Lung (tissue), 12 donors: Measurements from ENCODE around the gene HCAR1. TPM values are rescaled to one million over a fixed set of nuclear protein-coding genes. Genes with fewer than 3 reads are reported as not detected.
A peak's percentile ranks its signal among the peaks of the same experiment; 100 is the strongest.
"Not testable (repeated sequence)": the region's sequence is repeated elsewhere in the genome, so short reads cannot be mapped to it uniquely, and the experiment has no call there.

ENCODE experiments used
- ATAC-seq: fragments of 200-7000 bp; cut with Tn5 transposase; one replicate; pipeline ENCODE4 v1.9.1; 2020; ENCODE audit warnings: moderate number of reproducible peaks; ENCODE audit not compliant: insufficient read depth, low FRiP score
- DNase-seq, 3 donors: peaks; one replicate each; pipeline ENCODE4 v3.0.0-alpha.2; 2013 to 2017
- H3K27ac ChIP-seq, 2 donors: one replicate each; pipeline ENCODE4 v1.5.1; 2013; ENCODE audit warnings: mild to moderate bottlenecking in 2 of 2, moderate library complexity in 2 of 2, control low read depth in 1 of 2, inconsistent platforms in 1 of 2, low read depth in 1 of 2, low read length in 1 of 2
- H3K27me3 ChIP-seq, 3 donors: one replicate each; pipeline ENCODE4 v1.5.1; 2013; ENCODE audit warnings: low read length in 2 of 3; ENCODE audit not compliant: control insufficient read depth in 3 of 3, insufficient read depth in 3 of 3
- H3K36me3 ChIP-seq, 4 donors: one replicate each; pipeline ENCODE4 v1.5.1; 2013; ENCODE audit warnings: low read length in 4 of 4, mild to moderate bottlenecking in 1 of 4, moderate library complexity in 1 of 4; ENCODE audit not compliant: control insufficient read depth in 4 of 4, insufficient read depth in 4 of 4
- H3K4me1 ChIP-seq, 5 donors: one replicate each; pipeline ENCODE4 v1.5.1; 2013; ENCODE audit warnings: low read length in 5 of 5, mild to moderate bottlenecking in 2 of 5, moderate library complexity in 1 of 5; ENCODE audit not compliant: control insufficient read depth in 5 of 5, insufficient read depth in 5 of 5
- H3K4me3 ChIP-seq: one replicate; pipeline ENCODE4 v1.5.1; 2013; ENCODE audit warnings: mild to moderate bottlenecking, control low read depth, moderate library complexity
- H3K9ac ChIP-seq, 2 donors: one replicate each; pipeline ENCODE4 v1.5.1; 2013; ENCODE audit warnings: low read length in 2 of 2, control low read depth in 1 of 2; ENCODE audit not compliant: insufficient read depth in 1 of 2
- H3K9me3 ChIP-seq, 4 donors: one replicate each; pipeline ENCODE4 v1.5.1; 2013; ENCODE audit warnings: low read length in 3 of 4, mild to moderate bottlenecking in 1 of 4, moderate library complexity in 1 of 4; ENCODE audit not compliant: control insufficient read depth in 4 of 4, insufficient read depth in 3 of 4
- WGBS, 2 donors: extraction: QIAGEN DNeasy Blood & Tissue Kit; methylation state at CpG; one replicate each; pipeline ENCODE4 v1.1.7; 2013; 5-methylcytosine and 5-hydroxymethylcytosine counted together
- polyA plus RNA-seq, 2 donors: library from polyadenylated mRNA; stranded (reverse); fragments of 200-250 nt; gene quantifications; one replicate each; pipeline ENCODE4 v1.2.1, GENCODE V29; 2013
- total RNA-seq, 2 donors: library from RNA; depleted of rRNA in 1 of 2; stranded (reverse); fragments of >200 nt in 1 of 2; gene quantifications; one replicate each; pipeline ENCODE4 v1.2.1, GENCODE V29; 2014 to 2021
- TF ChIP-seq, protein P1 (sequence below): IDR thresholded peaks from 2 replicates; pipeline ENCODE4 v1.5.1; 2012; ENCODE audit warnings: mild to moderate bottlenecking; ENCODE audit errors: control extremely low read depth, extremely low read depth
- donor health status: control.
- donor health status: control.
- donor health status: Bipolar disorder and iron deficiency.
- donor health status: healthy.
- donor health status: DM: yes; HTN: yes; CAD: no.

HCAR1 gene
- total and polyA plus RNA-seq, 4 donors: 0.29 to 2.2 (median 0.34) TPM

DNA sequence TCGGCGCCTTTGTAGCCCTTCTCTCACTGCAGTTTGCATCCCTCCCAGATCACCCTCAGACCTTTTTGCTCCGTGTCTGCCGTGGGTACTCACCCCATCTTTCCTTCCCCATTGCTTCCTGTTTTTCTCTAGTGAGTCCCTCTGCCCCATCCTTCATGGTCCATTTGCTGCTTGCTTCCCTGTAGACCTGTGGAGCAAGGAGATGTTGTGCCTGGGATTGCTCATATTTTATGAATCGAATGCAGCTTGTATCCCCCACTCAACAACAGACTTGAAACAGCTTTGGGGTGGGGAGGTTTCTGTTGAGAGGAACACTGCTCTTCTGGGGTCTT, 22.6 kb upstream of the HCAR1 start:
- H3K36me3 ChIP-seq: peaks cover 5 to 29% (median 15%) of the 10 kb centered on the region in 4 donors
- no peak for DNase-seq
- 8 to 13% methylated on average over 5 of the region's 5 CpGs for WGBS, 2 donors
- H3K9me3 ChIP-seq: no peaks in the 10 kb centered on the region
- H3K4me1 ChIP-seq: peaks cover 0 to 8% (median 3%) of the 10 kb centered on the region in 5 donors
- H3K9ac ChIP-seq: peak overlapping the region; percentile 90 to 94
- TF ChIP-seq, protein P1, sequence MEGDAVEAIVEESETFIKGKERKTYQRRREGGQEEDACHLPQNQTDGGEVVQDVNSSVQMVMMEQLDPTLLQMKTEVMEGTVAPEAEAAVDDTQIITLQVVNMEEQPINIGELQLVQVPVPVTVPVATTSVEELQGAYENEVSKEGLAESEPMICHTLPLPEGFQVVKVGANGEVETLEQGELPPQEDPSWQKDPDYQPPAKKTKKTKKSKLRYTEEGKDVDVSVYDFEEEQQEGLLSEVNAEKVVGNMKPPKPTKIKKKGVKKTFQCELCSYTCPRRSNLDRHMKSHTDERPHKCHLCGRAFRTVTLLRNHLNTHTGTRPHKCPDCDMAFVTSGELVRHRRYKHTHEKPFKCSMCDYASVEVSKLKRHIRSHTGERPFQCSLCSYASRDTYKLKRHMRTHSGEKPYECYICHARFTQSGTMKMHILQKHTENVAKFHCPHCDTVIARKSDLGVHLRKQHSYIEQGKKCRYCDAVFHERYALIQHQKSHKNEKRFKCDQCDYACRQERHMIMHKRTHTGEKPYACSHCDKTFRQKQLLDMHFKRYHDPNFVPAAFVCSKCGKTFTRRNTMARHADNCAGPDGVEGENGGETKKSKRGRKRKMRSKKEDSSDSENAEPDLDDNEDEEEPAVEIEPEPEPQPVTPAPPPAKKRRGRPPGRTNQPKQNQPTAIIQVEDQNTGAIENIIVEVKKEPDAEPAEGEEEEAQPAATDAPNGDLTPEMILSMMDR: no peak
- no peaks in the 10 kb centered on the region for H3K27me3 ChIP-seq
- H3K4me3 ChIP-seq: peak overlapping the region; percentile 87
- ATAC-seq: no peak
- peak overlapping the region in 1 of 2 donors; percentile 63 for H3K27ac ChIP-seq

DNA sequence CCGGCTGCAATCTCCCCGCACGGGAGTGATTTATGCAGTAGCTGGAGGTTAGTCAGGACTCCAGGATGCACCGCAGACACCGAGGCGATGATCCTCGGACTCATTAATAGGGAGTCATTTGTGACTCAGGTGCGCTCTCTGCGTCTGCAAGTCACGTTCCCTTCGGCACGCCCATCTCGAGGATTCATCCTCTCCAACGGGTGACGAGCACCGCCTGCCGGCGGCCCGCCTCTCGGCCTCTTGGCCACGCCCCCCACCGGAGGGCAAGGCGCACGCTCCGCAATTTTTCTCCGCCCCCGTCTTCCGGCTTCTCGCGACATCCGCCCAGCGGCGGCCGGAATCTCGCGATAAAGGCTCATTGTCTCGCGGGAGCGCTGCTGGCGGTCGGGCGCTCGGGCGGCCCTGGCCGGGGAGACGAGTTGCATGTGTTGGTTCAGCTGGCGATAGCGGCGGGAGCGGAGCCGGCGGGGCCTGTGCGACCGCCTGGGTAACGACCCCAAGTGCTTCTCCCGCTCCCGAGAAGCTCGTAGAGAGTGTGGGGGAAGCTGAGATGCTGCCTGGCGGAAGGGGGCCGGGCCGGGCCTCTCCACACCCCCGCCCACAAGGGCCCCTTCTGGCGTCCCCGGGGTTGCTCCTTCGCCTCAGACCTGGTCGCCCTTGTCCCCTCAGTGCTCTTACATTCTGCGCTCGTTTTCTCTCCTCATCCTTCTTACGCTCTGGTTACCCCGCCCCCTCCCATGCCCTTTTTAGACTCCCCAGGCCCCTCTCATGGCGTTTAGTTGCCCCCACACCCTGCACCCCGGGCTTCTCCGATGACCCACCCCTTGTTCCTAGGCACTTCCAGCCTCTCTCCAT, 22.0 kb upstream of the HCAR1 start, which contains the start of gene DENR:
DENR (plus strand) TSS at position 361 of the 855 bp plus-strand sequence. CDS start 878 bp downstream, outside the sequence.
- peak; percentile 99 for ATAC-seq
- Histone ChIP-seq H3K36me3 (peaks cover 3 to 27% (median 11%) of the 10 kb centered on the region in 4 donors), H3K27ac (peak within 1 kb of the TSS; percentile 63 to 83), H3K4me3 (peak within 1 kb of the TSS; percentile 87), H3K9ac (peak within 1 kb of the TSS; percentile 90 to 94), H3K4me1 (peaks cover 0 to 8% (median 3%) of the 10 kb centered on the region in 5 donors), H3K27me3 (no peaks in the 10 kb centered on the region), H3K9me3 (no peaks in the 10 kb centered on the region)
- peak; percentile 98 for DNase-seq
- WGBS, 2 donors: 0 to 1% methylated on average over 71 to 73 of the region's 73 CpGs
- TF ChIP-seq, protein P1: peak; percentile 91

DNA sequence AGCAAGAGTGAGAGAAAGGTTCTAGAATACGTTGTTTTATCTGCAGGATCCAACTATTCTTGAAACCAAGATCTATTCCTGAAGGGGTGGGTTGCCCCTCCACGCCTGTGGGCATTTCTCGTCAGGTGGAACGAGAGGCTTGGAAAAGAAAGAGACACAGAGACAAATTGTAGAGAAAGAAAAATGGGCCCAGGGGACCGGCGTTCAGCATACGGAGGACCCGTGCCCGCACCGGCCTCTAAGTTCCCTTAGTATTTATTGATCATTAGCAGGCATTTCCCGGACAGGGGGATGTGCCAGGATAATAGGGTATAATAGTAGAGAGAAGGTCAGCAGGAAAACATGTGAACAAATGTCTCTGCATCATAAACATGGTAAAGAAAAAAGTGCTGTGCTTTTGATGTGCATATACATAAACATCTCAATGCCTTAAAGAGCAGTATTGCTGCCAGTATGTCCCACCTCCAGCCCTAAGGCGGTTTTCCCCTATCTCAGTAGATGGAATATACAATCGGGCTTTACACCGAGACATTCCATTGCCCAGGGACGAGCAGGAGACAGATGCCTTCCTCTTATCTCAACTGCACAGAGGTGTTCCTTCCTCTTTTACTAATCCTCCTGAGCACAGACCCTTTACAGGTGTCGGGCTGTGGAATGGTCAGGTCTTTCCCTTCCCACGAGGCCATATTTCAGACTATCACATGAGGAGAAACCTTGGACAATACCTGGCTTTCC, 20.3 kb upstream of the HCAR1 start:
- 60 to 66% methylated on average over 17 of the region's 17 CpGs for WGBS, 2 donors
- not testable (repeated sequence) for DNase-seq

More for the DNA sequence above, 20.3 kb upstream of the HCAR1 start:
- not testable (repeated sequence) for H3K27me3 ChIP-seq, ATAC-seq, H3K27ac ChIP-seq, H3K9ac ChIP-seq, H3K4me3 ChIP-seq, H3K9me3 ChIP-seq, H3K4me1 ChIP-seq
- H3K36me3 ChIP-seq: peaks cover 0 to 18% (median 7%) of the 10 kb centered on the region in 4 donors
